Activated T-cell treated with anti-CD3 and anti-CD28 coated beads, Interleukin-2, amount 50 U/mL, for 4 hours (primary cell): ENCODE results near the gene RCL1. TPM values are rescaled to one million over a fixed set of nuclear protein-coding genes. Genes with fewer than 3 reads are reported as not detected.
"Not testable (repeated sequence)": the region's sequence is repeated elsewhere in the genome, so short reads cannot be mapped to it uniquely, and the experiment has no call there.

Experiments
- ATAC-seq, 2 donors: fragments of 200-7000 bp; cut with Tn5 transposase; one replicate each; pipeline ENCODE4 v1.10.0; 2021
- DNase-seq: peaks from one replicate; pipeline ENCODE4 v3.0.0-alpha.2; 2020
- H3K27me3 Mint-ChIP-seq: one replicate; pipeline ENCODE4 v1.8.0; 2021; ENCODE audit warnings: low read depth, mixed read lengths
- H3K36me3 Mint-ChIP-seq: one replicate; pipeline ENCODE4 v1.8.0; 2022; ENCODE audit warnings: mixed read lengths; ENCODE audit not compliant: insufficient read depth
- H3K4me1 Mint-ChIP-seq: one replicate; pipeline ENCODE4 v1.8.0; 2021; ENCODE audit warnings: low read depth, mixed read lengths
- H3K4me3 Mint-ChIP-seq: one replicate; pipeline ENCODE4 v1.8.0; 2021; ENCODE audit warnings: mild to moderate bottlenecking, moderate library complexity, mixed read lengths
- H3K9me3 Mint-ChIP-seq: one replicate; pipeline ENCODE4 v1.8.0; 2021; ENCODE audit warnings: mixed read lengths
- total RNA-seq, 3 donors: library from RNA; stranded (reverse); gene quantifications; one replicate each; pipeline ENCODE4 v1.2.1, GENCODE V29; 2021

Gene RCL1
- total RNA-seq, 3 donors from 2014 or later: 59.8 to 63.4 (median 62.2) TPM

DNA sequence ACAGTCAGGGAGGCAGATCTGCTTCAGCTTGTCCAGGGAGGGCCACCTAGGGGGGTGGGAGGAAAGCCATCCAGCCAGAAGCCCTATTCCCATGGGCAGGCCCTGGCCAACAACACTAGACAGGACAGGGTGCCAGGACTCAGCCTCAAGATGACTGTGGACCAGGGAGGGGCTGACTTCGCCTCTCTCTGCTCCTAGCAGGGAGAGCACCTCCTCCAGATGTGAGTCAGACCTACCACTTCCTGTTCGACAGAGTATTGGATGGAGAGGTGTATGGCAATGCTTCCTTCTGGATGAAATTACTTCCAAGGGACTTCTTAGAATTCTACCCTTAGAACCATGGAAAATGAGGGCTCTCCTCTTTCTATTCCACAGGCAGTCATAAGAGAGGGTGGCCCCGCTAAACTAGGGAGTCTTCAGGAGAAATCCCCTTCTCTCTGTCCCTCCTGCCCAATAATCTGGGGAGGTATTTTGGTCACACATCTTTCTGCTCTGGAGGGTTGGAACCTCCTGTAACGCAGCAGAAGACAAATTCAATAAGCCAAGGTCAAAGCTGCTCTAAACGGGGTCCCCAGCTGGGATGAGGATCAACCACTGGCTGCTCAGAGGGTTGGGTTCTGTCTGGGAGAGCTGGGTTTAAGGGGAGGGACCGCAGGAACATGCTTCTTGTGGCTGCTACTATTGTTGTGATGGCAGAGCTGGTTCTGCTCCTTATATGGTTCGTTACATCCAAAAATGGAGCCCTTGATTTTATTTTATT is 23.2 kb upstream of the RCL1 start:
- ATAC-seq (peak; percentile 77 to 78), DNase-seq (no peak)
- peaks cover 5% of the 10 kb centered on the region for H3K9me3 Mint-ChIP-seq
- no peaks in the 10 kb centered on the region for H3K27me3 Mint-ChIP-seq
- H3K4me1 Mint-ChIP-seq: peaks cover 3% of the 10 kb centered on the region
- no peaks in the 10 kb centered on the region for H3K36me3 Mint-ChIP-seq
- no peak overlapping the region for H3K4me3 Mint-ChIP-seq

DNA sequence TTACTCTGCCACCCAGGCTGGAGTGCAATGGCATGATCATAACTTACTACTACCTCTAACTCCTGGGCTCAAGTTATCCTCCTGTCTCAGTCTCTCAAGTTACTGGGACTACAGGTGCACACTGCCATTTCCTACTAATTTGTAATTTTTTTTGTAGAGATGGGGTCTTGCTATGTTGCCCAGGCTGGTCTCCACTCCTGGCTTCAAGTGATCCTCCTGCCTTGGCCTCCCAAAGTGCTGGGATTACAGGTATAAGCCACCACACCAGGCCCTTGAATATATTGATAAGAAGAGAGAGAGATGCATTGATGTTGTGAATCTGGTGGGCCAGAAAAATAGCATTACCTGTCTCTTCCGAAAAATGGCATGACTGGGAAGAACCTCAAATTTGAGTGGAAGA is 21.0 kb upstream of the RCL1 start:
- Mint-ChIP-seq H3K9me3 (peaks cover 5% of the 10 kb centered on the region), H3K36me3 (no peaks in the 10 kb centered on the region), H3K4me1 (peaks cover 3% of the 10 kb centered on the region), H3K27me3 (no peaks in the 10 kb centered on the region), H3K4me3 (no peak overlapping the region)
- ATAC-seq (no peak), DNase-seq (no peak)

DNA sequence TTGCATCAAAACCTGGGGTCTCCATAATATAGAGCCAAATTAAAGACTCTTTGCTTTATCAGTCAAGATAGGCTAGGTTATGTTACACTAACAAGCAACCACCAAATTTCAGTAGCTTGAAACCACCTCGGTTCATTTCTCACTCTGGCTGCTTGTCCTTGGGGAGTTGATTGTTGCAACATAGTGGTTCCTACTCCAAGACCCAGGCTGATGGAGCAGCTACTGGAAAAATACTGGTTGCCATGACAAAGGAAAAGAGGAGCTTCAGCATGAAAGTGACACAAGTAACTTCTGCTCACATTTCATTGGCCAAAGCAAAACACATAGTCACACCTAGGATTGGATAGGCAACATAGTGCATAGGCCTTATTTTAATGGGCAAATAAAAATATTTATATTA is 18.5 kb upstream of the RCL1 start:
- Mint-ChIP-seq H3K9me3 (peaks cover 5% of the 10 kb centered on the region), H3K27me3 (no peaks in the 10 kb centered on the region), H3K36me3 (no peaks in the 10 kb centered on the region), H3K4me3 (no peak overlapping the region), H3K4me1 (peaks cover 3% of the 10 kb centered on the region)
- ATAC-seq (no peak), DNase-seq (no peak)

DNA sequence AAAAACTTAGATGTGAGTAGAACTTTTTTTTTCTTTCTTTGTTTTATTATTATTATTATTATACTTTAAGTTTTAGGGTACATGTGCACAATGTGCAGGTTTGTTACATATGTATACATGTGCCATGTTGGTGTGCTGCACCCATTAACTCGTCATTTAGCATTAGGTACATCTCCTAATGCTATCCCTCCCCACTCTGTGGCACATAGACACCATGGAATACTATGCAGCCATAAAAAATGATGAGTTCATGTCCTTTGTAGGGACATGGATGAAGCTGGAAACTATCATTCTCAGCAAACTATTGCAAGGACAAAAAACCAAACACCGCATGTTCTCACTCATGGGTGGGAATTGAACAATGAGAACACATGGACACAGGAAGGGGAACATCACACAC is 17.8 kb upstream of the RCL1 start:
- not testable (repeated sequence) for ATAC-seq, DNase-seq, H3K9me3 Mint-ChIP-seq, H3K36me3 Mint-ChIP-seq, H3K4me1 Mint-ChIP-seq, H3K27me3 Mint-ChIP-seq, H3K4me3 Mint-ChIP-seq

DNA sequence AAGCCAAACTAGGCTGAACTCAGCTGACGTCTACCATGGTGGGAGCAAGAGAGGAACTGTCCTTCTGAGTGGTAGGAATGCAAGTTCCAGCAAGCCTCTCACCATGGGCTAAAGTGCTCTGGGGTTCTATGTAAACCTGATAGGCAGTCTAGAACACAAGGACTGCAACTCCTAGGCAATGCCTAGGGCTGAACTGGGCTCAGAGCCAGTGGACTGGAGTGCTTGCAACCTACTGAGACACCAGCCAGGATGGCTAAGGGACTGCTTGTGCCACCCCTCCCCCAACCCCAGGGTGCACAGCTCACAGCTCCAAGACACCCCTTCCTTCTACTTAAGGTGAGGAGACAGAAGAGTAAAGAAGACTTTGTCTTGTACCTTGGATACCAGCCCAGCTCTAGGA is 12.1 kb upstream of the RCL1 start:
- H3K4me3 Mint-ChIP-seq: no peak overlapping the region
- ATAC-seq: no peak
- H3K36me3 Mint-ChIP-seq: no peaks in the 10 kb centered on the region
- H3K4me1 Mint-ChIP-seq: no peaks in the 10 kb centered on the region
- DNase-seq: no peak
- no peaks in the 10 kb centered on the region for H3K9me3 Mint-ChIP-seq
- peaks cover 22% of the 10 kb centered on the region for H3K27me3 Mint-ChIP-seq

DNA sequence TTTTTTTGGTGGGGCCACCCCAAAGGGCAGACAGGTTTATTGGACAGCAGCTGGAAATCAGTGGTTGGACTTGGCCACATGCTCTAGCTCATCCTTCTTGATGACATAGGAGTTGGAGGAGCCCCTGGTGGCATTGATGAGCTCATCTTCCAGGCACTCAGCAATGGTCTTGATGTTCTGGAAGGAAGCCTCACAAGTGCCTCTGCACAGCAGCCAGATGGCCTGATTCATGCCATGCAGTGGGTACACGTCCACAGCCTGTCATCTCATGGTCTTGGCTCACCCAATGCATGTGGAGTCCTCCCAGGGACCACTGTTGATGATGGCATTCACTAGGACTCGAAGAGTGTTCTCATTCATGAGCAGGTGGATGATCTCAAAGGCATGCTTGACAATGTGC is 11.3 kb upstream of the RCL1 start:
- no peak for ATAC-seq
- DNase-seq: no peak
- Mint-ChIP-seq H3K4me3 (no peak overlapping the region), H3K27me3 (peaks cover 22% of the 10 kb centered on the region), H3K9me3 (no peaks in the 10 kb centered on the region), H3K36me3 (no peaks in the 10 kb centered on the region), H3K4me1 (no peaks in the 10 kb centered on the region)

DNA sequence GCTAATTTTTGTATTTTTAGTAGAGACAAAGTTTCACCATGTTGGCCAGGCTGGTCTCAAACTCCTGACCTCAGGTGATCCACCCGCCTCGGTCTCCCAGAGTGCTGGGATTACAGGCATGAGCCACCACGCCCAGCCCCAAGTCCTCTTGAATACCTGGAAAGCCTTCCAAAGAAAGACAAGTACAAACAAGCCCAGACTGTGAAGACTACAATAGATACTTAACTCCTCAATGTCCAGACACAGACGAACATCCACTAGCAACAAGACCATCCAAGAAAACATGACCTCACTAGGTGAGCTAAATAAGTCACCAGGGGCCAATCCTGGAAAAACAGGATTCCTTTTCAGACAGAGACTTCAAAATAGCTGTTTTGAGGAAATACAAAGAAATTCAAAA is 9.6 kb upstream of the RCL1 start:
- peaks cover 24% of the 10 kb centered on the region for H3K27me3 Mint-ChIP-seq
- not testable (repeated sequence) for H3K4me3 Mint-ChIP-seq, H3K36me3 Mint-ChIP-seq, H3K4me1 Mint-ChIP-seq, ATAC-seq, H3K9me3 Mint-ChIP-seq, DNase-seq

DNA sequence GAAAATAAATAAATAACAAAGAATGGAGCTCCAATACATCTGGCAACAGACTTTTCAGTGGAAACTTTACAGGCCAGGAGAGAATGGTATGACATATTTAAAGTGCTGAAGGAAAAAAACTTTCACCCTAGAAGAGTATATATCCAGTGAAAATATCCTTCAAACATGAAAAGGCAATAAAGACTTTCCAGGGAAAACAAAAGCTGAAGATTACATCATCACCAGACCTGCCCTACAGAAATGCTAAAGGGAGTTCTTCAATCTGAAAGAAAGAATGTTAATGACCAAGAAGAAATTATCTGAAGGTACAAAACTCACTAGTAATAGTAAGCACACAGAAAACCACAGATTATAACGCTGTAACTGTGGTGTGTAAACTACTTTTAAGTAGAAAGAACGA is 8.3 kb upstream of the RCL1 start:
- ATAC-seq (no peak), DNase-seq (no peak)
- H3K4me3 Mint-ChIP-seq: no peak overlapping the region
- peaks cover 24% of the 10 kb centered on the region for H3K27me3 Mint-ChIP-seq
- no peaks in the 10 kb centered on the region for H3K36me3 Mint-ChIP-seq
- no peaks in the 10 kb centered on the region for H3K9me3 Mint-ChIP-seq
- peaks cover 5% of the 10 kb centered on the region for H3K4me1 Mint-ChIP-seq

DNA sequence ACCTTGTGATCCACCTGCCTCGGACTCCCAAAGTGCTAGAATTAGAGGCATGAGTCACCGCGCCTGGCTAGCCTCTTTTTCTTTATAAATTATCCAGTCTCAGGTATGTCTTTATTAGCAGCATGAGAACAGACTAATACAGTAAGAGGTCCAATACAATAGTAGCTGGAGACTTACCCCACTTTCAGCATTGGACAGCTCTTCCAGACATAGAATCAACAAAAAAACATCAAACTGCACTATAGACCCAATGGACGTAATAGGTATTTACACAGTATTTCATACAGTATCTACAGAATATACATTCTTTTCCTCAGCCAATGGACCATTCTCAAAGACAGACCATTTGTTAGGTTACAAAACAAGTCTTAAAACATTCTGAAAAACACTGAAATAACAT is 6.1 kb upstream of the RCL1 start:
- no peak for ATAC-seq
- Mint-ChIP-seq H3K27me3 (peaks cover 20% of the 10 kb centered on the region), H3K36me3 (no peaks in the 10 kb centered on the region), H3K4me1 (peaks cover 7% of the 10 kb centered on the region), H3K9me3 (no peaks in the 10 kb centered on the region), H3K4me3 (no peak overlapping the region)
- DNase-seq: no peak

DNA sequence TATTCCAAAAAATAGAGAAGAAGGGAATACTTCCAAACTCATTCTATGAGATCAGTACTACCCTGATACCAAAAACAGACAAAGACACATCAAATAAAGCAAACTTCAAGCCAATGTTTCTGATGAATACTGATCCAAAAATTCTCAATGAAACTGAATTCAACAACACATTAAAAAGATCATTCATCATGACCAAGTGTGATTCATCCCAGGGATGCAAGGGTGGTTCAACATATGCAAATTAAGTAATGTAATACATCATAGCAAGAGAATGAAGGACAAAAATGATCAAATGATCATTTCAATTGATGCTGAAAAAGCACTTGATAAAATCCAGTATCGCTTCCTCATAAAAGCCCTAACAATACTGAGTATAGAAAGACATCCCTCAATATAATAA is 4.9 kb upstream of the RCL1 start:
- Mint-ChIP-seq H3K27me3 (peaks cover 16% of the 10 kb centered on the region), H3K4me3 (no peak overlapping the region), H3K9me3 (no peaks in the 10 kb centered on the region), H3K4me1 (peaks cover 13% of the 10 kb centered on the region), H3K36me3 (no peaks in the 10 kb centered on the region)
- DNase-seq: no peak
- no peak for ATAC-seq

DNA sequence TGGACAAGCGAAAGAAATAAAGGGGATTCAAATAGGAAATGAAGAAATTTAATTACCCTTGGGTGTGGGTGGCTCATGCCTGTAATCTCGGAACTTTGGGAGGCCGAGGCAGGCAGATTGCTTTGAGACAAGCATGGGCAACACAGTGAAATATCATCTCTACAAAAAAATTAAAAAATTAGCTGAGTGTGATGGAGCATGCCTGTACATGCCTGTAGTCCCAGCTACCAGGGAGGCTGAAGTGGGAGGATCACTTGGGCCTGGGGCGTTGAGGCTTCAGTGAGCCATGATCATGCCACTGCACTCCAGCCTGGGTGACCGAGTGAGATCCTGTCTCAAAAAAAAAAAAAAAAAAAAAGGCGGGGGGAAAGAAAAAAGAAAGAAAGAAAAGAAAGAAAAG is 4.0 kb upstream of the RCL1 start:
- no peaks in the 10 kb centered on the region for H3K9me3 Mint-ChIP-seq
- no peak overlapping the region for H3K4me3 Mint-ChIP-seq
- DNase-seq (no peak), ATAC-seq (no peak)
- H3K4me1 Mint-ChIP-seq: peaks cover 13% of the 10 kb centered on the region
- no peaks in the 10 kb centered on the region for H3K36me3 Mint-ChIP-seq
- H3K27me3 Mint-ChIP-seq: peaks cover 11% of the 10 kb centered on the region

DNA sequence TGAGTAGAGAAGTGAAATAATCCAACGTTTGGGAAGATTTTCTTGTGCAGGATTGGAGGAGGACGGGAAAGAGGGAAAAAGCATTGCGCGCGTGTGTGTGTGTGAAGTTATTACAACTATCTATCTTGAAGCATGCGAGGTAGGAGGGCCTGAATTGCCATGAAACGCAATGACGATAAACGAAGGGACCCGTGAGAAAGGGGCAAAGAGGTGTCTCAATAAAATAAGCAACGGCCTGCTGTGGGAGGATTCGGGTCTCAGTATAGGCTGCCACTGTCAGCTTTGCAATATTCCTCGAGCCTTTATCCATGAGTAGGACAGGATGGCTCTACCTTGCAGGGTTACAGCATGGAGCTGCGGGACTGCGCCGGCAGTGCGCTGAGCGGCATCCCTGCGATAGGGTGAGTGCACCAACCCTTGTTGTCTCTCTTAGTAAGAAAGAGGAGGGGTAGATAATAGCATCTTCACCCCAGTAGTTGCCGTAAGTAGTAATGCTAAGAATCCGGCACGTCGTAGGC is 631 bp upstream of the RCL1 start:
- Mint-ChIP-seq H3K27me3 (peaks cover 2% of the 10 kb centered on the region), H3K36me3 (peaks cover 5% of the 10 kb centered on the region), H3K4me1 (peaks cover 36% of the 10 kb centered on the region), H3K4me3 (peak overlapping the region; percentile 98), H3K9me3 (no peaks in the 10 kb centered on the region)
- ATAC-seq (peak; percentile 37 to 44), DNase-seq (no peak)

DNA sequence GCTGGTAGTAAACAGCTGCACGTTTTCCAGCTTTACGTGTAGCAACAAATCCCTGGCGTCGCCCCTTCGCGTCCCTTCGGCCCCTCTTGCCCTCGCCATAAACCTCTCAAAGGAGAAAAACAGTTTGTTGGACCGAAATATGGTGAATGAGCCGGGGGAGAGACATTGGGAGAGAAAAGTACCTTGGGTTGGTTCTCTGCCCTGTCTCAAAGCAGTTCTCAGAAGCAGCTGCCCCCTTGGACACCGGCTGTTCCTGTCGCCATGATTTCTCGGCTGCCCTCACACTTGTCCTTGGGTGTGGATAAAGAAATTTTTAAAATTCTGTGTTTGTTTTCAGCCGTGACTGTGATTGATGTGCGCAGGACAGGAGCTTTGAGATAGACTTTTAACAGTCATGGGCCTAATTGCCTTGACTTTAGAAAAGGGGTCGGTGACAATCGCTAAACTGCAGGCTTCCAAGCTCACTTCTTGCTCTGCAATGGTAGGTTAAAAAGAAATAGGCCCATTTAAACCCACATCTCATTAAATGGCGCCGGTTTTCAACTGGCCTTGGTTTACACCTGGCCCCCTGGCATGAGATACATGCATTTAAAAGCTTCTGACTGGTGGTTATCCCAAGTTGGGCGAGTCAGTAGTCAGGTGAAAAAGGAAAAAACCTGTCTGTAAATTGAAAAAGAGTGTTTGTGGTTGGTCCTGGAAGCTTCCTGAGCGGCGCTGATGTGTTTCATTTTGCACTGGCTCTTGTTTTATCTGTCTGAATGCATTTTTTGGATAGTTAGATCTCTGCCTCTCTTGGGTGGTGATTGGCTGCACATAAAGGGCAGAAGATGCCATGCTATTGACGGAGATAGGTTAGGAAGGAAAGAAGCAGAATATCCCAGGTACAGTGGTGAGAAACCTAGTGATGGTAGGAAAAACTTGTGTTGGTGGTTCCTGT is 983 bp downstream of the RCL1 start:
- H3K27me3 Mint-ChIP-seq: no peaks in the 10 kb centered on the region
- ATAC-seq: no peak
- H3K4me1 Mint-ChIP-seq: peaks cover 43% of the 10 kb centered on the region
- peak overlapping the region; percentile 98 for H3K4me3 Mint-ChIP-seq
- peaks cover 5% of the 10 kb centered on the region for H3K36me3 Mint-ChIP-seq
- no peak for DNase-seq
- H3K9me3 Mint-ChIP-seq: no peaks in the 10 kb centered on the region

DNA sequence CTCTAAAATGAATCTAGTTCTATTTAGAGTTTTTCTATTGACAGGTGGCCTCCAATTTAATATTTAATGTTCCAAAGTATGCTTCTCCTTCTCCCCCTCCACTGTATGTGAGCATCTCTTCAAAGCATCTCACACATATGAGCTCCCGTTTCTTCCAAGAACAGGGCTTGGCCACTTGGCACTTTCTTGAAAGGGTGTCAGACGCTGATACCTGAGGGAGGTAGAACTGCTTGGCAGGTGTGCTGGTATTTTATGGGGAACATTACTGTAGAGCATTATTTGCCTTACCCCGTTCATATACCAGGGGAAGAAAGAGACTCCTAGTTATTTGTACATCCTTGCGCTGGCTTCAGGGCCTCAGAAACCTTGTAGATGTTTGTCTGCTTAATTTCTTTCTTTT is 1.9 kb downstream of the RCL1 start:
- H3K36me3 Mint-ChIP-seq: peaks cover 5% of the 10 kb centered on the region
- DNase-seq (no peak), ATAC-seq (no peak)
- H3K4me3 Mint-ChIP-seq: peak overlapping the region; percentile 98
- H3K9me3 Mint-ChIP-seq: no peaks in the 10 kb centered on the region
- H3K27me3 Mint-ChIP-seq: no peaks in the 10 kb centered on the region
- H3K4me1 Mint-ChIP-seq: peaks cover 52% of the 10 kb centered on the region

DNA sequence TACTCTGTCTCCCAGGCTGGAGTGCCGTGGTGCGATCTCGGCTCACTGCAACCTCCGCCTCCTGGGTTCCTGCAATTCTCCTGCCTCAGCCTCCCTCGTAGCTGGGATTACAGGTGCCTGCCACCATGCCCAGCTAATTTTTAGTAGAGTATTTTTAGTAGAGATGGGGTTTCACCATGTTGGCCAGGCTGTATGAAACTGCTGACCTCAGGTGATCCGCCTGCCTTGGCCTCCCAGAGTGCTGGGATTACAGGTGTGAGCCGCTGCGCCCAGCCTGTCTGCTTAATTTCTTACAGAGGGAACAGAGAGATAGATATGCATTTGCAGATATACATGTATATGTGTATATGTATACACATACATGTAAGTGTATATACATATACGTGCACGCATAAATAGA is 2.4 kb downstream of the RCL1 start:
- H3K4me1 Mint-ChIP-seq: peaks cover 54% of the 10 kb centered on the region
- not testable (repeated sequence) for DNase-seq, ATAC-seq, H3K36me3 Mint-ChIP-seq, H3K27me3 Mint-ChIP-seq, H3K9me3 Mint-ChIP-seq
- peak overlapping the region; percentile 98 for H3K4me3 Mint-ChIP-seq
